HEK293T (cell line): Measurements from ENCODE around the gene DPRX.

Experiments
- CTCF ChIA-PET: fragments of 350-600 bp; formaldehyde crosslinking; extraction: SDS; loops from one replicate; lab custom pipeline; 2021; ENCODE audit warnings: antibody characterized with exemption, inconsistent platforms; lab: Yijun Ruan, JAX
- POLR2A ChIA-PET: fragments of 350-600 bp; formaldehyde crosslinking; extraction: SDS; loops from one replicate; lab custom pipeline; 2020; ENCODE audit warnings: antibody characterized with exemption, inconsistent platforms; lab: Yijun Ruan, JAX
- DNase-seq: peaks from one replicate; pipeline ENCODE4 v3.0.0; 2012; ENCODE audit warnings: mixed read lengths; ENCODE audit errors: extremely low spot score
- ARNT ChIP-seq: fragments of 450-650 bp; IDR thresholded peaks from 2 replicates; pipeline ENCODE4 v1.6.1; 2017; ENCODE audit warnings: mild to moderate bottlenecking
- BHLHE40 ChIP-seq: fragments of 450-650 bp; IDR thresholded peaks from 2 replicates; pipeline ENCODE4 v1.6.1; 2016; ENCODE audit warnings: mild to moderate bottlenecking, moderate library complexity, borderline replicate concordance
- CTBP1 ChIP-seq: fragments of 450-650 bp; IDR thresholded peaks from 2 replicates; pipeline ENCODE4 v1.6.1; 2016; ENCODE audit warnings: borderline replicate concordance
- ELF4 ChIP-seq: fragments of 450-650 bp; IDR thresholded peaks from 2 replicates; pipeline ENCODE4 v1.6.1; 2017; ENCODE audit warnings: antibody characterized with exemption
- FOXA1 ChIP-seq: fragments of 450-650 bp; IDR thresholded peaks from 2 replicates; pipeline ENCODE4 v1.6.1; 2016; ENCODE audit warnings: mild to moderate bottlenecking
- FOXK2 ChIP-seq: fragments of 450-650 bp; IDR thresholded peaks from 2 replicates; pipeline ENCODE4 v1.6.1; 2016; ENCODE audit warnings: mild to moderate bottlenecking
- FOXM1 ChIP-seq: fragments of 450-650 bp; IDR thresholded peaks from 2 replicates; pipeline ENCODE4 v1.6.1; 2017; ENCODE audit warnings: mild to moderate bottlenecking, borderline replicate concordance
- HDGF ChIP-seq: fragments of 450-650 bp; IDR thresholded peaks from 2 replicates; pipeline ENCODE4 v1.6.1; 2017; ENCODE audit warnings: antibody characterized with exemption, borderline replicate concordance
- L3MBTL2 ChIP-seq: fragments of 450-650 bp; conservative IDR thresholded peaks from 2 replicates; pipeline ENCODE4 v1.6.1; 2016; ENCODE audit warnings: mild to moderate bottlenecking
- LEF1 ChIP-seq: fragments of 450-650 bp; IDR thresholded peaks from 2 replicates; pipeline ENCODE4 v1.6.1; 2017; ENCODE audit warnings: mild to moderate bottlenecking, borderline replicate concordance
- NFRKB ChIP-seq: fragments of 450-650 bp; IDR thresholded peaks from 2 replicates; pipeline ENCODE4 v1.6.1; 2016; ENCODE audit warnings: mild to moderate bottlenecking, moderate library complexity
- SP1 ChIP-seq: fragments of 450-650 bp; IDR thresholded peaks from 2 replicates; pipeline ENCODE4 v1.6.1; 2017
- SUZ12 ChIP-seq: fragments of 450-650 bp; IDR thresholded peaks from 2 replicates; pipeline ENCODE4 v1.6.1; 2016; ENCODE audit warnings: mild to moderate bottlenecking
- TARDBP ChIP-seq: fragments of 450-650 bp; IDR thresholded peaks from 2 replicates; pipeline ENCODE4 v1.6.1; 2016
- ZNF384 ChIP-seq: fragments of 450-650 bp; IDR thresholded peaks from 2 replicates; pipeline ENCODE4 v1.6.1; 2016
- TF ChIP-seq, protein P1 (sequence below): fragments of 450-650 bp; IDR thresholded peaks from 2 replicates; pipeline ENCODE4 v1.6.1; 2016

DPRX gene

GRCh38 chr19:53642381-53643099 is 10.7 kb downstream of the DPRX start:
- ChIA-PET POLR2A (no interaction called here), CTCF (no interaction called here)
- no peak for DNase-seq
- TF ChIP-seq SUZ12 (no peak), NFRKB (no peak), ARNT (no peak), ELF4 (no peak), FOXA1 (no peak), L3MBTL2 (no peak)
- TF ChIP-seq, protein P1, sequence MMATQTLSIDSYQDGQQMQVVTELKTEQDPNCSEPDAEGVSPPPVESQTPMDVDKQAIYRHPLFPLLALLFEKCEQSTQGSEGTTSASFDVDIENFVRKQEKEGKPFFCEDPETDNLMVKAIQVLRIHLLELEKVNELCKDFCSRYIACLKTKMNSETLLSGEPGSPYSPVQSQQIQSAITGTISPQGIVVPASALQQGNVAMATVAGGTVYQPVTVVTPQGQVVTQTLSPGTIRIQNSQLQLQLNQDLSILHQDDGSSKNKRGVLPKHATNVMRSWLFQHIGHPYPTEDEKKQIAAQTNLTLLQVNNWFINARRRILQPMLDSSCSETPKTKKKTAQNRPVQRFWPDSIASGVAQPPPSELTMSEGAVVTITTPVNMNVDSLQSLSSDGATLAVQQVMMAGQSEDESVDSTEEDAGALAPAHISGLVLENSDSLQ, result no peak

GRCh38 chr19:53644061-53644816 is 12.4 kb downstream of the DPRX start:
- no peak for TF ChIP-seq FOXA1
- no peak for TF ChIP-seq LEF1
- TF ChIP-seq, protein P1, result no peak
- no peak for TF ChIP-seq ARNT
- TF ChIP-seq CTBP1, result no peak
- TF ChIP-seq L3MBTL2, result no peak
- TF ChIP-seq HDGF, result no peak
- no peak for TF ChIP-seq ELF4
- TF ChIP-seq SP1, result no peak
- ChIA-PET POLR2A (no interaction called here), CTCF (no interaction called here)
- DNase-seq, result no peak

GRCh38 chr19:53646144-53646543 is 14.3 kb downstream of the DPRX start:
- no peak for DNase-seq
- TF ChIP-seq, protein P1, result no peak
- TF ChIP-seq L3MBTL2 (no peak), FOXA1 (no peak), ELF4 (no peak), CTBP1 (no peak), LEF1 (no peak), NFRKB (no peak), ARNT (no peak), ZNF384 (no peak), SUZ12 (no peak), TARDBP (no peak), FOXM1 (no peak), FOXK2 (no peak), HDGF (no peak), BHLHE40 (no peak), SP1 (no peak)
- POLR2A ChIA-PET, result no interaction called here
- CTCF ChIA-PET, result no interaction called here

DNA sequence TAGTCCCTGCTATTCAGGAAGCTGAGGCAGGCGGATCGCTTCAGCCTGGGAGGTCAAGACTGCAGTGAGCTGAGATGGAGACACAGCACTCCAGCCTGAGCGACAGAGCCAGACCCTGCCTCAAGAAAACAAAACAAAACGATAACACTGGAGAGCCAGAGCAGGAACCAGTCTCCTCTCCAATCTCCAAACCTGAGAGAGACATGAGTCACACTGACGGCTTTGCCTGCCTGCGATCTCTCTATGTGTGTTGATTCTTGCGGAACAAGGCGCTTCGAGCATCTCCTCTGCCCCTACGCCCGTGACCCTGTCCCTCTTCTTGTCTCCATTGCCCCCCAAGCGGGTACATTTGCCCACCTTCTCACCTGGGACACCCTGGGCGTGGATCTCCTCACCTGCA is 15.6 kb downstream of the DPRX start:
- no peak for DNase-seq
- CTCF ChIA-PET, result no interaction called here
- TF ChIP-seq LEF1 (no peak), CTBP1 (no peak), ELF4 (no peak), SUZ12 (no peak), TARDBP (no peak), SP1 (no peak), L3MBTL2 (no peak), HDGF (no peak), FOXK2 (no peak), FOXM1 (no peak), FOXA1 (no peak), ZNF384 (no peak)
- TF ChIP-seq, protein P1, result no peak
- POLR2A ChIA-PET, result no interaction called here

DNA sequence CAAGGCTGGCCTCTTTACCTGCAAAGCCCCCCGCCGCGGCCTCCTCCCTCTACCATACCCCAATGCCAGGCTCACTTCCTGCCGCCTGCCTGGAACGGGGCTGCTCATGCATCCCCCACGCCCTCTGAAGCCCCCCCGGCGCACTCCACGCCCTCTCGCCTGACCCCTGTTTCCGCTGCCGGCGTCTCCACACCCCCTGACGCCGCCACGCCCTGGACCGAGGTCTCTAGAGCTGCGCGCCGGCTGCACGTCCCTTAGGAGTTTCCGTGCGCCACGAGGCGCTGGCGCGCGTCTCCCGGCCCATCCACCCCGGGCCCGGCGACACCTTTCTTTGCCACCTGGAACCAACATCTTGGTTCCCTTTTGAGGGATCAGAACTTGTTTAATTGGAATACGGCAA is 16.0 kb downstream of the DPRX start:
- ChIA-PET POLR2A (no interaction called here), CTCF (no interaction called here)
- TF ChIP-seq L3MBTL2 (no peak), TARDBP (no peak), FOXA1 (no peak), CTBP1 (no peak), LEF1 (no peak), ARNT (no peak), ZNF384 (no peak), BHLHE40 (no peak), HDGF (no peak)
- TF ChIP-seq, protein P1, result no peak
- DNase-seq, result no peak
